ENCODE measurements around the gene TRAFD1. TPM values are rescaled to one million over a fixed set of nuclear protein-coding genes. Genes with fewer than 3 reads are reported as not detected.
"Not testable (repeated sequence)": the region's sequence is repeated elsewhere in the genome, so short reads cannot be mapped to it uniquely, and the experiment has no call there.

Gene TRAFD1
- total and polyA plus RNA-seq, 4 donors: 38.1 to 48.2 (median 42.8) TPM

GRCh38 chr12:112102127-112102526 lies 23.2 kb upstream of the TRAFD1 start:
- Histone ChIP-seq H3K27me3 (ENCODE audit: control insufficient read depth, insufficient read depth, low read length) (no peaks in the 10 kb centered on the region), H3K4me1 (ENCODE audit: control insufficient read depth, insufficient read depth, low read length) (peaks cover 8% of the 10 kb centered on the region), H3K9me3 (ENCODE audit: control insufficient read depth, insufficient read depth, low read length) (no peaks in the 10 kb centered on the region), H3K4me3 (ENCODE audit: low read depth, low read length) (no peak overlapping the region), H3K36me3 (ENCODE audit: control insufficient read depth, insufficient read depth, low read length) (peaks cover 29% of the 10 kb centered on the region), H3K27ac (ENCODE audit: low read depth, low read length) (no peak overlapping the region)
- 90% methylated on average over 2 of the region's 4 CpGs for WGBS (ENCODE audit: insufficient coverage)
- DNase-seq (ENCODE audit: low read depth in 4 of 6, low spot score in 6 of 6): no peak

GRCh38 chr12:112102746-112103145 lies 22.6 kb upstream of the TRAFD1 start:
- H3K9me3 ChIP-seq (ENCODE audit: control insufficient read depth, insufficient read depth, low read length); H3K4me1 ChIP-seq (ENCODE audit: control insufficient read depth, insufficient read depth, low read length); DNase-seq (ENCODE audit: low read depth in 4 of 6, low spot score in 6 of 6); H3K4me3 ChIP-seq (ENCODE audit: low read depth, low read length); H3K27ac ChIP-seq (ENCODE audit: low read depth, low read length); H3K27me3 ChIP-seq (ENCODE audit: control insufficient read depth, insufficient read depth, low read length): not testable (repeated sequence)
- peaks cover 25% of the 10 kb centered on the region for H3K36me3 ChIP-seq (ENCODE audit: control insufficient read depth, insufficient read depth, low read length)
- WGBS (ENCODE audit: insufficient coverage): 90% methylated on average over 13 of the region's 19 CpGs

DNA sequence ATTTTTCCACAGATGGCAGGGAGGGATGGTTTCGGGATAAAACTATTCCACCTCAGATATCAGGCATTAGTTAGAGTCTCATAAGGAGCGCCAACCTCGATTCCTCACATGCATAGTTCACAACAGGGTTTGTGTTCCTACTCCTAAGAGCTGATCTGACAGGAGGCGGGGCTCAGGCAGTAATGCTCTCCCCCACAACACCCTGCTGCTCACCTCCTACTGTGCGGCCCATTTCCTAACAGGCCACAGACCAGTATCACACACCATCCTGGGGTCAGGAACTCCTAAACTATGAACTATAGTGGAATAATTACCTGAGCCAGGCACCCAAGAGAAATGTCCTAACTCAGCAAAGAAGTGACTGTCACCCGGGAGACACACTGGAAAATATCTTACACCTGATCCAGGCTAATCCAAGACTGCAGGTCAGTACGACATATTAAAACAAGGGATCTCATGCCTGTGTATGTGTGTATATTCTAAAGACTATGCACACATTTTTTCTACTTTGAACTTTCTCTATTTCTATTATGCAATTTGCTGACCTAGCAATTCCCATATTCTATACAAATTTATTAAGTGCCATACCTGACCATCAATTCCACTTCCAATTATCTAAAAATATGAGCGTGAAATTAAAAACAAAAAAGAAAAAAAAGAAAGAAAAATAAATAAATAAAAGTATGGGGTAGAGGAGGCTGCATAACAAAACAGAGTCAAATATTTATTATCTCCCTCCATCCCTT lies 21.4 kb upstream of the TRAFD1 start:
- Histone ChIP-seq H3K27ac (ENCODE audit: low read depth, low read length) (no peak overlapping the region), H3K36me3 (ENCODE audit: control insufficient read depth, insufficient read depth, low read length) (peaks cover 20% of the 10 kb centered on the region), H3K9me3 (ENCODE audit: control insufficient read depth, insufficient read depth, low read length) (no peaks in the 10 kb centered on the region), H3K4me1 (ENCODE audit: control insufficient read depth, insufficient read depth, low read length) (peaks cover 13% of the 10 kb centered on the region), H3K27me3 (ENCODE audit: control insufficient read depth, insufficient read depth, low read length) (no peaks in the 10 kb centered on the region), H3K4me3 (ENCODE audit: low read depth, low read length) (no peak overlapping the region)
- WGBS (ENCODE audit: insufficient coverage): no CpG with 5 or more reads among the region's 8 CpGs
- DNase-seq (ENCODE audit: low read depth in 4 of 6, low spot score in 6 of 6): no peak

GRCh38 chr12:112105891-112106290 lies 19.5 kb upstream of the TRAFD1 start:
- WGBS (ENCODE audit: insufficient coverage): no CpG with 5 or more reads among the region's 3 CpGs
- H3K9me3 ChIP-seq (ENCODE audit: control insufficient read depth, insufficient read depth, low read length): no peaks in the 10 kb centered on the region

DNA sequence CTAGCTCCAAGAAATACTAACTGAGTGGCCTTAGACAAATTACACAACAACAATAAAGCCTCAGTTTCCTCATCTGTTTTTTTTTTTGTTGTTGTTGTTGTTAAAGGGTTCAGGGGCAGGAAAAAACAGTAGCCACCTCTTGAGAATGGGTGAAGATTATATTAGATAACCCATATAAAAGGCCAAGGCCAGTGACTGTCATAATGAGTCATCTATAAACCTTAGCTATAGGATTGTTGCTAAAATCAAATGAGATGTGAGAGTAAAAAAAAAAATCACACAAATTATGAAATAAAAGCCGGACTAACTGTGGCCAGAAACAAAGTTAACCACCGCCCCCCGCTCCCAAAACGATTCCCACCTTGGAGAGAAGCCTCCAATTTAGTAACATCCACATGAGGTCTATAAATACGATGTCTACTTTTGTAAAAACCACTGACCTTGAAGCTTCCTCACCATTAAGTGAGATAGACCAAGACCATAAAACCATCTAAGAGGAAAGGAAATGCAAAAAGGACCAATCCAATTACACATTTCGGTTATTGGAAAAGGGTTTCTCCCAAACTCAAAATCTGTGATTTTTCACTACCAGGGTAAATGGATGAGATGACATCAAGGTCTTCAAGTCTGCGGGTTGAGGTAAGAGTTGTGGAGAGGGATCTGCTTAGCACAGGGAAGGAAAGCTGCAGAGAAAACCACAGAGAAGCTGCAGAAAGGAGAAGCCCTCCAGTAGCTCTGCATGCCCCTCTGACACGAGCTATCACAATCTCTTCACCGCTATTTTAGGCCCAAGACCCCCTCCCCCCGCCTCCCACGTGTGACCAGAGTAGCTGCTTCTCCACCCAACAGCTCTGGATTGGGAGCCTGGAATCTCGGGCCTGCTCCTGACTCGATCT lies 17.8 kb upstream of the TRAFD1 start:
- peaks cover 6% of the 10 kb centered on the region for H3K36me3 ChIP-seq (ENCODE audit: control insufficient read depth, insufficient read depth, low read length)
- no peaks in the 10 kb centered on the region for H3K27me3 ChIP-seq (ENCODE audit: control insufficient read depth, insufficient read depth, low read length)
- peak overlapping the region; percentile 98 for H3K4me3 ChIP-seq (ENCODE audit: low read depth, low read length)
- peaks cover 16% of the 10 kb centered on the region for H3K4me1 ChIP-seq (ENCODE audit: control insufficient read depth, insufficient read depth, low read length)
- H3K27ac ChIP-seq (ENCODE audit: low read depth, low read length): peak overlapping the region; percentile 52
- 0% methylated on average over 7 of the region's 13 CpGs for WGBS (ENCODE audit: insufficient coverage)
- H3K9me3 ChIP-seq (ENCODE audit: control insufficient read depth, insufficient read depth, low read length): no peaks in the 10 kb centered on the region
- peak in 2 of 6 donors; percentile 25 to 42 for DNase-seq (ENCODE audit: low read depth in 4 of 6, low spot score in 6 of 6)

More at GRCh38 chr12:112105891-112106290, 19.5 kb upstream of the TRAFD1 start:
- H3K27ac ChIP-seq (ENCODE audit: low read depth, low read length): no peak overlapping the region
- H3K27me3 ChIP-seq (ENCODE audit: control insufficient read depth, insufficient read depth, low read length): no peaks in the 10 kb centered on the region
- H3K36me3 ChIP-seq (ENCODE audit: control insufficient read depth, insufficient read depth, low read length): peaks cover 11% of the 10 kb centered on the region
- no peak overlapping the region for H3K4me3 ChIP-seq (ENCODE audit: low read depth, low read length)
- no peak for DNase-seq (ENCODE audit: low read depth in 4 of 6, low spot score in 6 of 6)
- H3K4me1 ChIP-seq (ENCODE audit: control insufficient read depth, insufficient read depth, low read length): peaks cover 16% of the 10 kb centered on the region

GRCh38 chr12:112108202-112109079 lies 16.9 kb upstream of the TRAFD1 start, which contains the start of gene NAA25:
NAA25 (minus strand) TSS chr12:112108783; CDS start chr12:112108773, 10 bp downstream.
- peak; percentile 80 to 97 (median 85) for DNase-seq (ENCODE audit: low read depth in 4 of 6, low spot score in 6 of 6)

DNA sequence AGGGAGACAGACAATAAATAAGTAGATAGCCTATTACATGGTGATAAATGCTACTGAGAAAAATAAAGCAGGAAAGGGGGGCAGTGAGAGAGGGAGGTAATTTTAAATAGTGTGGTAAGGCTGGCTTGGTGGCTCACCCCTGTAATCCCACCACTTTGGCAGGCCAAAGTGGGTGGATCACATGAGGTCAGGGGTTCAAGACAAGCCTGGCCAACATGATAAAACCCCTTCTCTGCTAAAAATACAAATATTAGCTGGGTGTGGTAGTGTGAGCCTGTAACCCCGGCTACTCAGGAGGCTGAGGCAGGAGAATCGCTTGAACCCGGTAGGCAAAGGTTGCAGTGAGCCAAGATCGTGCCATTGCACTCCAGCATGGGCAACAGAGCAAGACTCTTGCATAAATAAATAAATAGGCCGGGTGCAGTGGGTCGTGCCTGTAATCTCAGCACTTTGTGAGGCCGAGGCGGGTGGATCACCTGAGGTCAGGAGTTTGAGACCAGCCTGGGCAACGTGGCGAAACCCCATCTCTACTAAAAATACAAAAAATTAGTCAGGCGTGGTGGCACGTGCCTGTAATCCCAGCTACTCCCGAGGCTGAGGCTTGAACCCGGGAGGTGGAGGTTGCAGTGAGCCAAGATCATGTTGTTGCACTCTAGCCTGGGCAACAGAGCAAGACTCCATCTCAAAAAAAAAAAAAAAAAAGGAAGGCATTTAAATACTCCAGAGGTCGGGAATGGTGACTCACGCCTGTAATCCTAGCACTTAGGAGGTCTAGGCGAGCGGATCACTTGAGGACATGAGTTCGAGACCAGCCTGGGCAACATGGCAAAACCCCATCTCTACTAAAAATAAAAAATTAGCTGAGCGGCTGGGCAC lies 14.3 kb upstream of the TRAFD1 start:
- WGBS (ENCODE audit: insufficient coverage): 91% methylated on average over 12 of the region's 20 CpGs
- not testable (repeated sequence) for DNase-seq (ENCODE audit: low read depth in 4 of 6, low spot score in 6 of 6); H3K27ac ChIP-seq (ENCODE audit: low read depth, low read length); H3K36me3 ChIP-seq (ENCODE audit: control insufficient read depth, insufficient read depth, low read length); H3K4me3 ChIP-seq (ENCODE audit: low read depth, low read length); H3K9me3 ChIP-seq (ENCODE audit: control insufficient read depth, insufficient read depth, low read length); H3K27me3 ChIP-seq (ENCODE audit: control insufficient read depth, insufficient read depth, low read length)
- H3K4me1 ChIP-seq (ENCODE audit: control insufficient read depth, insufficient read depth, low read length): peaks cover 16% of the 10 kb centered on the region

More at GRCh38 chr12:112108202-112109079, 16.9 kb upstream of the TRAFD1 start, which contains the start of gene NAA25:
- H3K4me3 ChIP-seq (ENCODE audit: low read depth, low read length): peak within 1 kb of the TSS; percentile 98
- peaks cover 6% of the 10 kb centered on the region for H3K36me3 ChIP-seq (ENCODE audit: control insufficient read depth, insufficient read depth, low read length)
- H3K4me1 ChIP-seq (ENCODE audit: control insufficient read depth, insufficient read depth, low read length): peaks cover 16% of the 10 kb centered on the region
- under 1% methylated on average over 72 of the region's 74 CpGs for WGBS (ENCODE audit: insufficient coverage)
- H3K27me3 ChIP-seq (ENCODE audit: control insufficient read depth, insufficient read depth, low read length): no peaks in the 10 kb centered on the region
- H3K27ac ChIP-seq (ENCODE audit: low read depth, low read length): peak within 1 kb of the TSS; percentile 98
- no peaks in the 10 kb centered on the region for H3K9me3 ChIP-seq (ENCODE audit: control insufficient read depth, insufficient read depth, low read length)

- H3K4me3 ChIP-seq (ENCODE audit: low read depth, low read length): no peak overlapping the region
Measured at GRCh38 chr12:112111931-112112330, 13.4 kb upstream of the TRAFD1 start.

More at GRCh38 chr12:112111931-112112330, 13.4 kb upstream of the TRAFD1 start:
- Histone ChIP-seq H3K4me1 (ENCODE audit: control insufficient read depth, insufficient read depth, low read length) (peaks cover 18% of the 10 kb centered on the region), H3K27ac (ENCODE audit: low read depth, low read length) (no peak overlapping the region), H3K36me3 (ENCODE audit: control insufficient read depth, insufficient read depth, low read length) (no peaks in the 10 kb centered on the region), H3K27me3 (ENCODE audit: control insufficient read depth, insufficient read depth, low read length) (no peaks in the 10 kb centered on the region), H3K9me3 (ENCODE audit: control insufficient read depth, insufficient read depth, low read length) (no peaks in the 10 kb centered on the region)
- 90% methylated on average over 2 of the region's 5 CpGs for WGBS (ENCODE audit: insufficient coverage)
- no peak for DNase-seq (ENCODE audit: low read depth in 4 of 6, low spot score in 6 of 6)
